Measurements from ENCODE around the gene PDSS1.
"Not testable (repeated sequence)": the region's sequence is repeated elsewhere in the genome, so short reads cannot be mapped to it uniquely, and the experiment has no call there.

The PDSS1 gene

GRCh38 chr10:26739071-26739631, 41.6 kb downstream of the PDSS1 start:
- DNase-seq (ENCODE audit: low spot score): no peak

GRCh38 chr10:26741368-26741767, 43.9 kb downstream of the PDSS1 start:
- no peak for DNase-seq (ENCODE audit: low spot score)

GRCh38 chr10:26743091-26743490, 45.6 kb downstream of the PDSS1 start:
- no peak for DNase-seq (ENCODE audit: low spot score)

- no peak for DNase-seq (ENCODE audit: low spot score)
Observed at GRCh38 chr10:26743841-26744240, 46.3 kb downstream of the PDSS1 start.

GRCh38 chr10:26746061-26746460, 48.6 kb downstream of the PDSS1 start:
- no peak for DNase-seq (ENCODE audit: low spot score)

- DNase-seq (ENCODE audit: low spot score): no peak
Observed at GRCh38 chr10:26755443-26755903, 58.0 kb downstream of the PDSS1 start.

- no peak for DNase-seq (ENCODE audit: low spot score)
Observed at GRCh38 chr10:26759008-26759407, 61.5 kb downstream of the PDSS1 start.

GRCh38 chr10:26765549-26765948, 68.0 kb downstream of the PDSS1 start:
- DNase-seq (ENCODE audit: low spot score): no peak

- DNase-seq (ENCODE audit: low spot score): no peak
Observed at GRCh38 chr10:26770069-26770468, 72.6 kb downstream of the PDSS1 start.

GRCh38 chr10:26773633-26774032, 76.1 kb downstream of the PDSS1 start:
- no peak for DNase-seq (ENCODE audit: low spot score)

GRCh38 chr10:26776258-26776657, 78.8 kb downstream of the PDSS1 start:
- DNase-seq (ENCODE audit: low spot score): no peak

GRCh38 chr10:26777686-26778085, 80.2 kb downstream of the PDSS1 start:
- no peak for DNase-seq (ENCODE audit: low spot score)

- no peak for DNase-seq (ENCODE audit: low spot score)
Observed at GRCh38 chr10:26779176-26779860, 81.8 kb downstream of the PDSS1 start.

GRCh38 chr10:26780106-26780792, 82.7 kb downstream of the PDSS1 start:
- DNase-seq (ENCODE audit: low spot score): no peak

- DNase-seq (ENCODE audit: low spot score): no peak
Observed at GRCh38 chr10:26780793-26781601, 83.5 kb downstream of the PDSS1 start.

- no peak for DNase-seq (ENCODE audit: low spot score)
Observed at GRCh38 chr10:26781797-26782196, 84.3 kb downstream of the PDSS1 start.

- no peak for DNase-seq (ENCODE audit: low spot score)
Observed at GRCh38 chr10:26787362-26787761, 89.9 kb downstream of the PDSS1 start.

- not testable (repeated sequence) for DNase-seq (ENCODE audit: low spot score)
Observed at GRCh38 chr10:26789779-26790178, 92.3 kb downstream of the PDSS1 start.

GRCh38 chr10:26790221-26790995, 92.9 kb downstream of the PDSS1 start:
- DNase-seq (ENCODE audit: low spot score): no peak

- no peak for DNase-seq (ENCODE audit: low spot score)
Observed at GRCh38 chr10:26792758-26793495, 95.4 kb downstream of the PDSS1 start.

All from SK-N-DZ (cell line).